Epithelial cell of proximal tubule (primary cell): ENCODE measurements around the gene CBX6. TPM values are rescaled to one million over a fixed set of nuclear protein-coding genes. Genes with fewer than 3 reads are reported as not detected.
A peak's percentile ranks its signal among the peaks of the same experiment; 100 is the strongest.

Experiments used
- DNase-seq: peaks from one replicate; pipeline ENCODE4 v3.0.0-alpha.2; 2011; ENCODE audit warnings: low read depth
- H3K4me3 ChIP-seq: 2 replicates; pipeline ENCODE4 v1.5.1; 2011; ENCODE audit warnings: low read depth, mild to moderate bottlenecking, low read length
- CTCF ChIP-seq: conservative IDR thresholded peaks from 2 replicates; pipeline ENCODE4 v1.5.1; 2012; ENCODE audit warnings: low read depth, mild to moderate bottlenecking, low read length
- total RNA-seq: library from RNA; depleted of rRNA; stranded (reverse); fragments of >200 nt; gene quantifications from 2 replicates; pipeline ENCODE4 v1.2.3, GENCODE V29; 2015

Gene CBX6
- total RNA-seq, 1 donor from 2014 or later = 36.7 TPM

DNA sequence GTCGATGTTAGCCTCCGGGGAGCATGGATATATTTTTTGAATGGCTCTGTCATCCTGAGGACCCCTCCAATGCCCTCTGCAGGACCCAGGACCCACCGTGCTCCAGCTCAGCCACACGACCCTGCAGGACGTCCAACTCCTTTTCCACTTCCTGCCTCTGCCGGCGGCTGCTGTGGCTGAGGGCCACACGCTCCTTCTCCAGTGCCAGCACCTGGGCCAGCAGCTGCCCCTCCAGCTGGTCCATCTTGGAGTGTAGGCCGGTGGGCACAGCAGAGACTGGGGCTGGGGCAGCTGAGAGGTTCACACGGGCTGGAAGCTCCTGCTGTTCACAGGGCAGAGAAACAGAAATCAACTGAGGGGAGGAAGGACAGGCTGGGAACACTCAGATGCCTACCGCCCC lies 43.8 kb downstream of the CBX6 start:
- DNase-seq = no peak
- H3K4me3 ChIP-seq = no peak overlapping the region
- no peak for TF ChIP-seq CTCF

- TF ChIP-seq CTCF = no peak
- no peak overlapping the region for H3K4me3 ChIP-seq
- no peak for DNase-seq
These were observed 44.5 kb downstream of the CBX6 start for GRCh38 chr22:38827510-38827909.

DNA sequence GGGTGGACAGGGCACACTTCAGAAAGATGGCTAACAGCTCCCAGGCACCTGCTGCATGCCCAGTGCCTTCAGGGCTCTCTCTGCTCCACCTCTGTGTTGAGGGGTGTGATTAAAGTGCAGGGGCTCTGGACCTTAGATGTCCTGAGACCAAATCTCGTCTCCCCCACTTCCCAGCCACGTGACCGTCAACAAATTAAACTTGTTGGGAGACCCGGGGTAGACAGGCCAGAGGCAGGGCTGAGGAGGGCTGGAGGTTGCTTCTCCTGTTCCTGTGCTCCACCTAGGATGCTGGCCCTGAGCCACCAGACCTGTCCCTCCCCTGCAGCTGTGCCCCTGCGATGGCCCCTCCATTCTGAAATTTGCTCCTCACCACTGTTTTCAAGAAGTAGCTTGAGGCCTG lies 45.2 kb downstream of the CBX6 start:
- TF ChIP-seq CTCF = no peak
- H3K4me3 ChIP-seq = no peak overlapping the region
- no peak for DNase-seq

DNA sequence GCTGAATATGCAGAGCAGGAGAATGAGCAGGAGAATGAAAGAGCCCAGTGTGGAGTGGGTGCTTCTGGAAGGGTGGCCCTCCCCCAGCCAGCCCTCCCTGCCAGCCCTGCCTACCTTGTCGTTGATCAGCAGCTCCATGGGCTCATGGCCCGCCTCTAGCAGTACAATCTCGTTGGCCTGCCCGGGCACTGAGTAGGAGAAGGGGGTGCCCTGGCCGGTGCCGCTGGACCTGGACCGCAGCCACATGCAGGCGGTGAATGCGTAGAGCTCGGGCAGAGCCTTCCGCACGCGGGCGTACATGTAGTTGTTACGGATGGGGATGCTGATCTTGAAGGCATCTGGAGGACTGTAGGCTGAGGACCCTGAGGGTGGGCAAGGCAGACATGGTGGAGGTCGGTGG lies 45.6 kb downstream of the CBX6 start:
- H3K4me3 ChIP-seq = no peak overlapping the region
- DNase-seq = no peak
- no peak for TF ChIP-seq CTCF

DNA sequence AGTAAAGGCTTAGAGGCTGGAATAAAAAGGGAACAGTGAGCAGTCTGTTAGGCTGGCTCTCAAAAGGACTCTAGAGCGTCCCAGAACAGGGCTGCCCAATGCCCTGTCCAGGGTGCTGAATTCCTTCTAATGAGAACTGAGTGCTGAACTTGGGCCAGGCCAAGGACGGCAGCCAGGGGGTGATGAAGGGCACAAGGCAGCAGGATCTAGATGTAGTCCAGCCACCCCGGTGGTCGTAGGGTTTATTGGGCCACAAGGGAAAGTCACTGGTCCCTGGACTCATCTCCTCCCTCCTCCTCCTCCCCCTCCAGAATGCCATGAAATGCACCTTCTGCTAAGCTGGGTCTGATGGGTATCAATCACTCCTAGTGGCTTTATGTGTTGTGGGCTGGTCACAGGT lies 47.4 kb downstream of the CBX6 start:
- peak; percentile 63 for TF ChIP-seq CTCF
- no peak overlapping the region for H3K4me3 ChIP-seq
- DNase-seq = no peak

DNA sequence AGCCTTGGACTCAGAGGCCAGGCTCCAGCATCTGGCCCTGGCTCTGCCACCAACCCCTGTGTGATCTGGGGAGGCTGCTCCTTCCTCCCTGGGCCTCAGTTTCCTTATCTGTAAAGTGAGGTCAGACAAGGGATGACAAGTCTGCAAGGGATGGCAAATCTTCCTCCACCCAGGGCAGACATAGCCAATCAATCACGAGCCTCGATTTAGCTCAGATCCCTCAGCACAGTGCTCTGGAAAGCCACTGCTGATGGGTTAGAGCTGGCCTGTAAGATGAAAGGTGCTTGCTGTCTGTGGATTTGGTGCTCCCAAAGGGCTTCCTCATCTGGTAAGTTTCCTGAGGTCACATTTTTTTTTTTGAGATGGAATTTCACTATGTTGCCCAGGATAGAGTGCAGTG lies 48.4 kb downstream of the CBX6 start:
- DNase-seq = no peak
- TF ChIP-seq CTCF = no peak
- H3K4me3 ChIP-seq = no peak overlapping the region

DNA sequence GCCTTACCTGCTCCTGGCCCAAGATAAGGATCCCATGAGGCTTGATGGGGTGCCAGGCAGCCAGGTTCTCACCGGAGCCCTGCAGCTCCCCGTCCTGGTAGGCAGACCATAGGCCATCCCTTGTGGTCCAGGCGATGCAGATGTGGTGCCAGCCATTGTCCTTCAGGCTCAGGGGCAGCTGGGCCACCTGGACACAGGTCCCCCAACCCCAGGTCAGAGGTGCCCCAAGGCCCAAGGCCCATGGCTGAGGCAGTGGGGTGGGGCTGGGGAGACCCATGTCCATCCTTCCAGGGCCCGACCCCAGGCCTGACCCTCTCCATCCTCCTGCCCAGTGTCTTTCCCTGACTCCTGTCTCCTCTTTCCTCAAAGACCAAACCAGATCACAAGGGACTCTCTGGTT lies 48.9 kb downstream of the CBX6 start:
- no peak overlapping the region for H3K4me3 ChIP-seq
- no peak for TF ChIP-seq CTCF
- no peak for DNase-seq
